ENCODE measurements around the gene DOCK8. TPM values are rescaled to one million over a fixed set of nuclear protein-coding genes. Genes with fewer than 3 reads are reported as not detected.

DOCK8 gene
- total RNA-seq, 2 donors from 2014 or later = 5.2 to 9.5 TPM

DNA sequence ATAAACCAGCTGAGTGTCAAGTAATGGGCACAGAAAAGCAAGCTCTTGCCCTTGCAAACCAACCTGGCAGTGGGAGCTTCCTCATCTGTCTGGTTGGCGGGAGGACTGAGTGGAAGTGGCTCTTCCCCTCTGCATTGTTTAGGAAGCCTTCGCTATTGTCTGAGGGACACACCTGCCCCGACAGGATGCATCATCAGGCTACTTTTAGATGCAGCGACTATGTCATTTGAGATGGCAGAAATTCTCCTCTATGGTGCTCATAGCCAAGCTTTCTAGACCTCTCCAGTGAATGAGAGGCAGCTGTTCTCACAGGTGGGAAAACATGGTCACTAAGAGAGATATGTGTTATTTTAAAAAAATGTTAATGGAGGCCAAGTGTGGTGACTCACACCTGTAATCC lies 104.0 kb downstream of the DOCK8 start:
- Histone ChIP-seq H3K4me1 (no peaks in the 10 kb centered on the region), H3K36me3 (no peaks in the 10 kb centered on the region), H3K9me3 (no peaks in the 10 kb centered on the region), H3K4me3 (no peak overlapping the region), H3K27me3 (no peaks in the 10 kb centered on the region), H3K27ac (no peak overlapping the region)
- TF ChIP-seq CTCF (IDR thresholded peaks at IDR 0.05) = no peak
- DNase-seq (ENCODE audit: low spot score) = no peak

- no peaks in the 10 kb centered on the region for H3K4me1 ChIP-seq
- no peak overlapping the region for H3K4me3 ChIP-seq
- H3K27ac ChIP-seq = no peak overlapping the region
- H3K27me3 ChIP-seq = no peaks in the 10 kb centered on the region
- H3K9me3 ChIP-seq = no peaks in the 10 kb centered on the region
- DNase-seq (ENCODE audit: low spot score) = no peak
- H3K36me3 ChIP-seq = no peaks in the 10 kb centered on the region
- no peak for TF ChIP-seq CTCF (IDR thresholded peaks at IDR 0.05)
Observed at GRCh38 chr9:324971-325370, 110.3 kb downstream of the DOCK8 start.

- Histone ChIP-seq H3K4me3 (no peak overlapping the region), H3K27ac (no peak overlapping the region), H3K36me3 (no peaks in the 10 kb centered on the region), H3K4me1 (no peaks in the 10 kb centered on the region), H3K27me3 (no peaks in the 10 kb centered on the region), H3K9me3 (no peaks in the 10 kb centered on the region)
- no peak for TF ChIP-seq CTCF (IDR thresholded peaks at IDR 0.05)
- no peak for DNase-seq (ENCODE audit: low spot score)
Observed at GRCh38 chr9:326667-327066, 112.0 kb downstream of the DOCK8 start.

DNA sequence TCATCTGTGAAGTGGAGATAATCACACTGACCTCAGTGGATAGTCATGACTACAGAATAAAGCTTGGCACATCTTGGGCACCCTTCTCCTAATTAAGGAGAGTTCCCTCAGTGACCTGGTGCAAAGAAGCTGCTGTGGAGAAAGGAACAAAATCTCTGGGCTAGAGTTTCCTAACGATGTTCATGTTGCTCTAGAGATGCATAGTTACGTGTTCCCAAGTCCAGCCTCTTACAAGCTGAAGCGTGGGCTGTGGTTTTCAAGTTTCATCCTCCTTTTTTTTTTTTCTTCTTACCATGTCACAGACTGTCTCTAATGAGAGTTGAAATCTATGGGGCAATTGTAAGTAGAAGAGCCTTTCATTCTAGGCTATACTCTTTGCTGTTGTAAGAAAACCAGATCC lies 113.8 kb downstream of the DOCK8 start:
- no peak for TF ChIP-seq CTCF (IDR thresholded peaks at IDR 0.05)
- Histone ChIP-seq H3K4me1 (no peaks in the 10 kb centered on the region), H3K27ac (no peak overlapping the region), H3K9me3 (no peaks in the 10 kb centered on the region), H3K36me3 (no peaks in the 10 kb centered on the region), H3K4me3 (no peak overlapping the region), H3K27me3 (no peaks in the 10 kb centered on the region)
- no peak for DNase-seq (ENCODE audit: low spot score)

GRCh38 chr9:331197-331596 lies 116.5 kb downstream of the DOCK8 start:
- Histone ChIP-seq H3K4me3 (no peak overlapping the region), H3K36me3 (no peaks in the 10 kb centered on the region), H3K4me1 (no peaks in the 10 kb centered on the region), H3K27ac (no peak overlapping the region), H3K9me3 (no peaks in the 10 kb centered on the region), H3K27me3 (no peaks in the 10 kb centered on the region)
- no peak for DNase-seq (ENCODE audit: low spot score)
- TF ChIP-seq CTCF (IDR thresholded peaks at IDR 0.05) = no peak

GRCh38 chr9:335373-335772 lies 120.7 kb downstream of the DOCK8 start:
- Histone ChIP-seq H3K4me1 (no peaks in the 10 kb centered on the region), H3K27ac (no peak overlapping the region), H3K9me3 (no peaks in the 10 kb centered on the region), H3K27me3 (no peaks in the 10 kb centered on the region), H3K36me3 (no peaks in the 10 kb centered on the region), H3K4me3 (no peak overlapping the region)
- no peak for DNase-seq (ENCODE audit: low spot score)
- no peak for TF ChIP-seq CTCF (IDR thresholded peaks at IDR 0.05)

Measured in right atrium auricular region (tissue), 2 donors.